PFSK-1 (cell line): Measurements from ENCODE around the gene RNPC3.

Experiments used
- POLR2AphosphoS5 ChIP-seq: IDR thresholded peaks from 2 replicates; pipeline ENCODE4 v1.6.1; 2012; ENCODE audit warnings: low read depth, mild to moderate bottlenecking, control low read depth, low read length, moderate library complexity
- REST ChIP-seq, 2 experiments: IDR thresholded peaks; 2 replicates each; pipeline versions ENCODE4 v1.6.1 to v1.8.0; 2011 to 2012; ENCODE audit warnings: low read depth in 2 of 2, low read length in 2 of 2, control low read depth in 1 of 2, inconsistent platforms in 1 of 2, mild to moderate bottlenecking in 1 of 2, moderate library complexity in 1 of 2; ENCODE audit not compliant: insufficient read depth in 1 of 2

GRCh38 chr1:103538226-103538625 is 12.7 kb downstream of the RNPC3 start:
- no peak for TF ChIP-seq REST (IDR thresholded peaks at IDR 0.05; ENCODE audit: insufficient read depth in 1 of 2, low read depth in 2 of 2, low read length in 2 of 2)
- no peak for TF ChIP-seq POLR2AphosphoS5
